ENCODE results near the gene KCNS3. TPM values are rescaled to one million over a fixed set of nuclear protein-coding genes. Genes with fewer than 3 reads are reported as not detected.

The KCNS3 gene
- total and polyA plus RNA-seq, 10 donors = 0.41 to 2.6 (median 1.0) TPM

DNA sequence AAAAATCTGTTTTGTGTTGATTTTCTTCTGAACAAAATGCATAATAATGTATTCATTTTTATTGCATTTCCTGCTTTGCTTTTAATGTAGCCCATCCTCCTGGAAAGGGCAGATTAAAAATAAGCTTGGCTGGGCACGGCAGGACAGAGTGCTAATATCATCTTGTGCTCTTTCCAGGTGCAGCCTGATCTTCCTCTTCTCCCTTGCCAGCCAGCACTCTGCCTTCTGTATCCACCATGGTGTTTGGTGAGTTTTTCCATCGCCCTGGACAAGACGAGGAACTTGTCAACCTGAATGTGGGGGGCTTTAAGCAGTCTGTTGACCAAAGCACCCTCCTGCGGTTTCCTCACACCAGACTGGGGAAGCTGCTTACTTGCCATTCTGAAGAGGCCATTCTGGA lies 52.3 kb downstream of the KCNS3 start:
- Histone ChIP-seq H3K27me3 (replicated peaks in 1 of 7) (no peaks in the 10 kb centered on the region), H3K27ac (no peak overlapping the region), H3K4me3 (no peak overlapping the region), H3K36me3 (no peaks in the 10 kb centered on the region), H3K9me3 (peaks cover 0 to 15% (median 9%) of the 10 kb centered on the region in 8 donors), H3K4me1 (no peaks in the 10 kb centered on the region)
- intact Hi-C loops (cut with DNase I; ENCODE audit: low total_unique reads) = no loop called here
- WGBS, 5 donors = 76 to 86% (median 82%) methylated on average over 4 of the region's 4 CpGs
- TF ChIP-seq, protein P1, sequence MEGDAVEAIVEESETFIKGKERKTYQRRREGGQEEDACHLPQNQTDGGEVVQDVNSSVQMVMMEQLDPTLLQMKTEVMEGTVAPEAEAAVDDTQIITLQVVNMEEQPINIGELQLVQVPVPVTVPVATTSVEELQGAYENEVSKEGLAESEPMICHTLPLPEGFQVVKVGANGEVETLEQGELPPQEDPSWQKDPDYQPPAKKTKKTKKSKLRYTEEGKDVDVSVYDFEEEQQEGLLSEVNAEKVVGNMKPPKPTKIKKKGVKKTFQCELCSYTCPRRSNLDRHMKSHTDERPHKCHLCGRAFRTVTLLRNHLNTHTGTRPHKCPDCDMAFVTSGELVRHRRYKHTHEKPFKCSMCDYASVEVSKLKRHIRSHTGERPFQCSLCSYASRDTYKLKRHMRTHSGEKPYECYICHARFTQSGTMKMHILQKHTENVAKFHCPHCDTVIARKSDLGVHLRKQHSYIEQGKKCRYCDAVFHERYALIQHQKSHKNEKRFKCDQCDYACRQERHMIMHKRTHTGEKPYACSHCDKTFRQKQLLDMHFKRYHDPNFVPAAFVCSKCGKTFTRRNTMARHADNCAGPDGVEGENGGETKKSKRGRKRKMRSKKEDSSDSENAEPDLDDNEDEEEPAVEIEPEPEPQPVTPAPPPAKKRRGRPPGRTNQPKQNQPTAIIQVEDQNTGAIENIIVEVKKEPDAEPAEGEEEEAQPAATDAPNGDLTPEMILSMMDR (IDR thresholded peaks at IDR 0.05 in 8 of 11, conservative IDR thresholded peaks at IDR 0.05 in 3 of 11) = no peak
- TF ChIP-seq POLR2AphosphoS5 (IDR thresholded peaks at IDR 0.05) (no peak), POLR2A (IDR thresholded peaks at IDR 0.05) (no peak)
- DNase-seq = no peak

DNA sequence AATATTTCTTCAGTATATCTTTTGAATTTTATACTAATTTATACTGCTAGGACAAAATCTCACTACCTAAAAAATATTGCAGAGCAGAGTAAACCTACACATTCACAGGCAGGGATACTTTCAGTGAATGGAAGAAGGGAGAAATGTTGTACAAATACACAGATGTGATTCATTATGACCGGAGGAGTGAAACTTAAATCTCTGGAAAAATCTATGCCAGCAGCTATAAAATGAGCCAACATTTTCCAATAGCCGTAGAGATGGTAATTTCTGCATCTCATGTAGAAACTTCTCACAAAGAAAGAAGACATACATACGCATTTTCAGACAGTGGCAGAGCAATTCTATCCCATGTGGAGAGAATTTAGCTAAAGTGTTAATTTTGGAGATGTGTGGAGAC lies 54.8 kb downstream of the KCNS3 start:
- WGBS, 5 donors = 78 to 96% (median 86%) methylated on average over 3 of the region's 3 CpGs
- no peaks in the 10 kb centered on the region for H3K27me3 ChIP-seq (replicated peaks in 1 of 7)
- no peak for DNase-seq
- no peaks in the 10 kb centered on the region for H3K4me1 ChIP-seq
- peaks cover 0 to 8% (median 2%) of the 10 kb centered on the region in 8 donors for H3K9me3 ChIP-seq
- intact Hi-C loops (cut with DNase I; ENCODE audit: low total_unique reads) = no loop called here
- no peaks in the 10 kb centered on the region for H3K36me3 ChIP-seq
- H3K27ac ChIP-seq = no peak overlapping the region
- no peak for TF ChIP-seq POLR2AphosphoS5 (IDR thresholded peaks at IDR 0.05)
- no peak for TF ChIP-seq POLR2A (IDR thresholded peaks at IDR 0.05)
- TF ChIP-seq, protein P1 (IDR thresholded peaks at IDR 0.05 in 8 of 11, conservative IDR thresholded peaks at IDR 0.05 in 3 of 11) = no peak
- no peak overlapping the region for H3K4me3 ChIP-seq

DNA sequence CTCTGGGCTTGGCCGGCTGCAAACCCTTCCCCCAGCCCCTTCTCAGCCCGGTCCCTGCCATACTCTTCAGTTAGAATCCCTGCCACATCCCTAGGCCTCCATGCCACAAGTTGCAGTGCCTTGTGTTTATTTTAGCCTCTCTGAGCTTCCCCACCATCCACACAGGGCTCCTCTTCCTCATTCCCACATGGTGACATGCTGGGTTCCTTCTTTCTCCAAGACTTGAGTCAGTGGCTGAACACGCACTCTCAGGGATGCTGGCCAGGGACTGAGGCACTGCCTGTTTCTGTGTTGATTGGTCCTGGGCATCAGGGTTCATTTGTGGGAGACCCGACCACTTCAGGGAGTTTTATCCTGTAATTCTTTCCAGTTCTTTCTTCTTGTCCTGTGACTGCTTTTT lies 56.3 kb downstream of the KCNS3 start:
- TF ChIP-seq POLR2AphosphoS5 (IDR thresholded peaks at IDR 0.05) (no peak), POLR2A (IDR thresholded peaks at IDR 0.05) (no peak)
- TF ChIP-seq, protein P1 (IDR thresholded peaks at IDR 0.05 in 8 of 11, conservative IDR thresholded peaks at IDR 0.05 in 3 of 11) = no peak
- H3K4me1 ChIP-seq = no peaks in the 10 kb centered on the region
- H3K27me3 ChIP-seq (replicated peaks in 1 of 7) = no peaks in the 10 kb centered on the region
- H3K4me3 ChIP-seq = no peak overlapping the region
- 56 to 77% (median 66%) methylated on average over 4 of the region's 4 CpGs for WGBS, 5 donors
- intact Hi-C loops (cut with DNase I; ENCODE audit: low total_unique reads) = no loop called here
- H3K36me3 ChIP-seq = no peaks in the 10 kb centered on the region
- DNase-seq = no peak
- H3K27ac ChIP-seq = no peak overlapping the region
- H3K9me3 ChIP-seq = peaks cover 0 to 14% (median 9%) of the 10 kb centered on the region in 8 donors

DNA sequence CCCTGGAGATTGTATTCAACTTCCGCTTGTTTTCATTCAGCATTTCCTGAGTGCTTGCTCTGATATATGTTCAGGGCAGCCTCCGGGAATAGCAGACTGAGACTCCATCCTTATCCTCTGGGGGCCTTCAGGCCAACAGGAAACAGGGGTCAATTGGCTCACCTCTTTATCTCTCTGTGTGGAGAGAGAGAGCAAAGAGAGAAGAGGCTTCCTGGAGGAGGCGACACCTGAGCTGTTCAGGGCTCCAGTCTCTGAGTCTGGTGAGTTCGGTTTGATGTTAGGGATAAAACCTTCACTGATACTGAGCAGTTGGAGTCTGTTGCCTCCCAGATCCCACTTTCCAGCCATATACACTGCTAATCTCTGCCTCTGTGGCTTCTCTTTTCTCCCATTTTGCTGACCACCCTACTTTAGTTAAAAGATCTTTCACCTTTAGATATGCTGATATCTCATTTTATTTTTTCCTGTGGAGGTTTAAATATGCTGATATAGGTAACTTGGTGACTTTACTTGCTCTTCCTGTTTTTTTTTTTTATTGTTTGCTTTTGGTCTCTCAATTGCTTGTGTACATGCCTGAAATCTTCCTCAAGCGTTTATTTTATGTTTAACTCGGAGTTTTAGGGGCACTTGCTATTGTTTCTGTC lies 56.9 kb downstream of the KCNS3 start:
- H3K27ac ChIP-seq = no peak overlapping the region
- peaks cover 0 to 14% (median 9%) of the 10 kb centered on the region in 8 donors for H3K9me3 ChIP-seq
- intact Hi-C loops (cut with DNase I; ENCODE audit: low total_unique reads) = no loop called here
- H3K36me3 ChIP-seq = no peaks in the 10 kb centered on the region
- no peak overlapping the region for H3K4me3 ChIP-seq
- no peaks in the 10 kb centered on the region for H3K27me3 ChIP-seq (replicated peaks in 1 of 7)
- H3K4me1 ChIP-seq = no peaks in the 10 kb centered on the region
- 52 to 76% (median 69%) methylated on average over 6 of the region's 6 CpGs for WGBS, 5 donors
- TF ChIP-seq POLR2A (IDR thresholded peaks at IDR 0.05) = no peak
- no peak for TF ChIP-seq POLR2AphosphoS5 (IDR thresholded peaks at IDR 0.05)
- TF ChIP-seq, protein P1 (IDR thresholded peaks at IDR 0.05 in 8 of 11, conservative IDR thresholded peaks at IDR 0.05 in 3 of 11) = no peak
- no peak for DNase-seq
